Gastrocnemius medialis (tissue), 4 donors: ENCODE measurements around the gene LYG1. TPM values are rescaled to one million over a fixed set of nuclear protein-coding genes. Genes with fewer than 3 reads are reported as not detected.
A peak's percentile ranks its signal among the peaks of the same experiment; 100 is the strongest.
"Not testable (repeated sequence)": the region's sequence is repeated elsewhere in the genome, so short reads cannot be mapped to it uniquely, and the experiment has no call there.

Experiments used
- ATAC-seq, 2 donors: fragments of 150-250 bp; one replicate each; pipeline ENCODE4 v1.9.1; 2016
- DNase-seq, 2 donors: peaks; one replicate each; pipeline ENCODE4 v3.0.0-alpha.2; 2019
- H3K27ac ChIP-seq, 4 donors: fragments of 200-600 bp; sonication (generic); 1 replicate in 1 of 4; 2 replicates in 3 of 4; pipeline ENCODE4 v1.5.1; 2016 to 2018; ENCODE audit warnings: mild to moderate bottlenecking in 2 of 4, moderate library complexity in 1 of 4
- H3K27me3 ChIP-seq, 3 donors: fragments of 200-600 bp; sonication (generic) in 2 of 3; 1 replicate in 1 of 3; 2 replicates in 2 of 3; pipeline versions ENCODE4 v1.5.1 to v1.6.0; 2016 to 2019; ENCODE audit warnings: mild to moderate bottlenecking in 1 of 3, moderate library complexity in 1 of 3
- H3K36me3 ChIP-seq, 2 donors: fragments of 200-600 bp; sonication (generic) in 1 of 2; one replicate each; pipeline ENCODE4 v1.5.1; 2017 to 2018
- H3K4me1 ChIP-seq, 2 donors: fragments of 200-600 bp; sonication (generic) in 1 of 2; one replicate each; pipeline ENCODE4 v1.5.1; 2016 to 2017; ENCODE audit warnings: mild to moderate bottlenecking in 2 of 2
- H3K4me3 ChIP-seq, 4 donors: fragments of 200-600 bp; sonication (generic) in 3 of 4; 1 replicate in 1 of 4; 2 replicates in 3 of 4; pipeline ENCODE4 v1.5.1; 2016 to 2019; ENCODE audit warnings: mild to moderate bottlenecking in 2 of 4
- H3K9me3 ChIP-seq, 3 donors: fragments of 200-600 bp; sonication (generic) in 2 of 3; 1 replicate in 1 of 3; 2 replicates in 2 of 3; pipeline ENCODE4 v1.5.1; 2016 to 2019
- CTCF ChIP-seq, 5 experiments: fragments of 450-650 bp in 3 of 5; fragments of 200-600 bp in 2 of 5; sonication (generic) in 2 of 5; IDR thresholded peaks in 4 of 5; conservative IDR thresholded peaks in 1 of 5; 1 replicate in 4 of 5; 2 replicates in 1 of 5; pipeline ENCODE4 v1.5.1; 2016 to 2019; ENCODE audit warnings: antibody characterized with exemption in 5 of 5, mild to moderate bottlenecking in 3 of 5, moderate library complexity in 3 of 5
- POLR2A ChIP-seq, 2 donors: fragments of 450-650 bp; IDR thresholded peaks; one replicate each; pipeline ENCODE4 v1.6.1; 2017; ENCODE audit warnings: antibody characterized with exemption in 2 of 2, mild to moderate bottlenecking in 2 of 2, moderate library complexity in 2 of 2
- in situ Hi-C, 4 donors: fragments of 200-750 bp; cut with MboI; loops; one replicate each; pipeline versions ENCODE4 v1.15.0 to v1.8.0; 2017; ENCODE audit warnings: low sequenced_read_pairs in 4 of 4
- intact Hi-C: fragments of 100-400 bp; cut with DNase I; formaldehyde crosslinking; loops from one replicate; pipeline ENCODE4 v1.15.1; 2023; ENCODE audit warnings: low total_unique reads
- total RNA-seq, 4 donors: library from RNA; depleted of rRNA; stranded (reverse); fragments of >200 nt; gene quantifications; one replicate each; pipeline versions ENCODE4 v1.1.0 to v1.2.3, GENCODE V29; 2016

LYG1 gene
- total RNA-seq, 4 donors from 2014 or later: 0.67 TPM; not detected in 3

GRCh38 chr2:99336804-99337112, 35.8 kb upstream of the LYG1 start:
- H3K27ac ChIP-seq: peak overlapping the region; percentile 94 to 98 (median 97)
- TF ChIP-seq POLR2A (IDR thresholded peaks at IDR 0.05) (no peak), CTCF (IDR thresholded peaks at IDR 0.05 in 4 of 5, conservative IDR thresholded peaks at IDR 0.05 in 1 of 5) (no peak)
- H3K9me3 ChIP-seq: no peaks in the 10 kb centered on the region
- intact Hi-C loops (loop anchor here (1.0 to 5.0 kb wide), 5 partner anchors 51 to 1226 kb away; partner anchors contain the start of genes LIPT1, MITD1, MRPL30 and PDCL3), in situ Hi-C loops (loop anchor here in 2 of 4 donors (25.0 kb wide), 2 partner anchors 149 to 151 kb away; partner anchors contain the start of genes MITD1 (in 2 of the 2), MRPL30 (in 2 of the 2) and REV1 (in 1 of the 2))
- DNase-seq (no peak), ATAC-seq (peak; percentile 14 to 20)
- H3K4me3 ChIP-seq: peak overlapping the region; percentile 87 to 98 (median 92)
- peaks cover 34 to 35% of the 10 kb centered on the region in 2 donors for H3K4me1 ChIP-seq
- H3K36me3 ChIP-seq: peaks cover 0 to 15% of the 10 kb centered on the region in 2 donors
- H3K27me3 ChIP-seq: no peaks in the 10 kb centered on the region

GRCh38 chr2:99335911-99336803, 35.2 kb upstream of the LYG1 start, which contains the start of gene TXNDC9:
Gene TXNDC9 (minus strand): TSS chr2:99336333. CDS start chr2:99333210, 3,123 bp downstream.
- intact Hi-C loops: loop anchor here (1.0 to 5.0 kb wide), 4 partner anchors 51 to 1227 kb away; partner anchors contain the start of genes LIPT1, MITD1, MRPL30 and PDCL3
- TF ChIP-seq POLR2A (IDR thresholded peaks at IDR 0.05): peak; percentile 80 to 81
- TF ChIP-seq CTCF (IDR thresholded peaks at IDR 0.05 in 4 of 5, conservative IDR thresholded peaks at IDR 0.05 in 1 of 5): no peak
- Histone ChIP-seq H3K27ac (peak within 1 kb of the TSS; percentile 94 to 98 (median 97)), H3K4me3 (peak within 1 kb of the TSS; percentile 87 to 98 (median 92)), H3K27me3 (no peaks in the 10 kb centered on the region), H3K9me3 (no peaks in the 10 kb centered on the region), H3K4me1 (peaks cover 33 to 34% of the 10 kb centered on the region in 2 donors), H3K36me3 (peaks cover 0 to 21% of the 10 kb centered on the region in 2 donors)
- peak; percentile 99 for DNase-seq
- peak; percentile 90 to 94 for ATAC-seq
- in situ Hi-C loops: loop anchor here in 2 of 4 donors (25.0 kb wide), 2 partner anchors 149 to 151 kb away; partner anchors contain the start of genes MITD1 (in 2 of the 2), MRPL30 (in 2 of the 2) and REV1 (in 1 of the 2)

- no peaks in the 10 kb centered on the region for H3K9me3 ChIP-seq
- H3K27ac ChIP-seq: no peak overlapping the region
- TF ChIP-seq POLR2A (IDR thresholded peaks at IDR 0.05) (no peak), CTCF (IDR thresholded peaks at IDR 0.05 in 4 of 5, conservative IDR thresholded peaks at IDR 0.05 in 1 of 5) (no peak)
- intact Hi-C loops: no loop called here
- ATAC-seq (no peak), DNase-seq (no peak)
- H3K27me3 ChIP-seq: no peaks in the 10 kb centered on the region
- no peak overlapping the region for H3K4me3 ChIP-seq
- H3K4me1 ChIP-seq: no peaks in the 10 kb centered on the region
- peaks cover 0 to 90% of the 10 kb centered on the region in 2 donors for H3K36me3 ChIP-seq
- in situ Hi-C loops: loop anchor here in 2 of 4 donors (25.0 kb wide), 2 partner anchors 138 to 162 kb away; partner anchors contain the start of genes MITD1 (in 2 of the 2), MRPL30 (in 2 of the 2) and REV1 (in 1 of the 2)
These were observed 24.4 kb upstream of the LYG1 start for GRCh38 chr2:99325384-99325783.

- in situ Hi-C loops, H3K9me3 ChIP-seq, H3K27ac ChIP-seq, ATAC-seq, H3K4me1 ChIP-seq, intact Hi-C loops, H3K27me3 ChIP-seq, DNase-seq, H3K4me3 ChIP-seq: not testable (repeated sequence)
- H3K36me3 ChIP-seq: peaks cover 0 to 57% of the 10 kb centered on the region in 2 donors
These were observed 16.8 kb upstream of the LYG1 start for GRCh38 chr2:99317873-99318200.
